GM12878 (cell line): ENCODE measurements around the gene SNAPC3. TPM values are rescaled to one million over a fixed set of nuclear protein-coding genes. Genes with fewer than 3 reads are reported as not detected.

ENCODE experiments used
- ATAC-seq: fragments of 200-7000 bp; cut with Tn5 transposase; 3 replicates; pipeline ENCODE4 v1.9.1; 2020; ENCODE audit warnings: mild to moderate bottlenecking, moderate library complexity
- BruUV-seq: library from RNA; stranded (reverse); fragments of 400-500 nt; replicated peaks from 2 replicates; lab custom pipeline; 2021; lab: Mats Ljungman, UMichigan
- CTCF ChIA-PET: fragments of 300-600 bp; sonication (Branson Sonifier 250); formaldehyde crosslinking; extraction: SDS; loops from one replicate; lab custom pipeline; 2021; ENCODE audit warnings: inconsistent platforms; lab: Yijun Ruan, JAX
- POLR2A ChIA-PET: fragments of 350-600 bp; formaldehyde crosslinking; extraction: SDS; loops from one replicate; lab custom pipeline; 2021; ENCODE audit warnings: inconsistent platforms; lab: Charles Lee
- RAD21 ChIA-PET: fragments of 300-600 bp; sonication (Branson Sonifier 250); formaldehyde crosslinking; loops from one replicate; lab custom pipeline; 2023; ENCODE audit warnings: antibody characterized with exemption; ENCODE audit not compliant: unreplicated experiment; lab: Charles Lee
- SMC1A ChIA-PET: fragments of 300-600 bp; sonication (Branson Sonifier 250); formaldehyde crosslinking; loops from one replicate; lab custom pipeline; 2023; ENCODE audit not compliant: unreplicated experiment, uncharacterized antibody; lab: Charles Lee
- DNase-seq: peaks from one replicate; pipeline ENCODE4 v3.0.0-alpha.2; 2011; ENCODE audit warnings: low read depth, low spot score
- FAIRE-seq: peaks from 3 replicates; lab custom pipeline; 2011; peaks lifted over from hg19 to GRCh38; lab: Jason Lieb, UNC
- H2AFZ ChIP-seq: 2 replicates; pipeline ENCODE4 v1.6.0; 2011; ENCODE audit warnings: low read depth, low read length, control low read depth; ENCODE audit not compliant: control insufficient read depth
- H3K27ac ChIP-seq: 2 replicates; pipeline ENCODE4 v1.5.1; 2011; ENCODE audit warnings: control low read depth; ENCODE audit not compliant: control insufficient read depth, insufficient read depth
- H3K27me3 ChIP-seq, 2 experiments: replicated peaks in 1 of 2; 2 replicates each; pipeline versions ENCODE4 v1.6.0 to v1.6.1; 2011; ENCODE audit warnings: low read length in 1 of 2; ENCODE audit not compliant: control insufficient read depth in 2 of 2, insufficient read depth in 2 of 2
- H3K36me3 ChIP-seq, 2 experiments: 2 replicates each; pipeline ENCODE4 v1.5.1; 2011; ENCODE audit warnings: low read length in 1 of 2; ENCODE audit not compliant: control insufficient read depth in 2 of 2, insufficient read depth in 2 of 2
- H3K4me1 ChIP-seq: 2 replicates; pipeline ENCODE4 v1.6.1; 2011; ENCODE audit warnings: mild to moderate bottlenecking, low read length, moderate library complexity, mixed read lengths; ENCODE audit not compliant: control insufficient read depth, insufficient read depth
- H3K4me2 ChIP-seq: 2 replicates; pipeline ENCODE4 v1.6.0; 2011; ENCODE audit warnings: control low read depth; ENCODE audit not compliant: control insufficient read depth, insufficient read depth
- H3K4me3 ChIP-seq: fragments of 200-600 bp; sonication (generic); 2 replicates; pipeline ENCODE4 v1.5.1; 2016
- H3K79me2 ChIP-seq: 2 replicates; pipeline ENCODE4 v1.6.0; 2011; ENCODE audit warnings: low read length; ENCODE audit not compliant: control insufficient read depth, insufficient read depth
- H3K9ac ChIP-seq: 2 replicates; pipeline ENCODE4 v1.8.0; 2011; ENCODE audit warnings: low read length, control low read depth, mixed read lengths; ENCODE audit not compliant: control insufficient read depth, insufficient read depth
- H3K9me3 ChIP-seq: replicated peaks from 3 replicates; pipeline ENCODE4 v1.5.1; 2011; ENCODE audit warnings: mild to moderate bottlenecking, low read length; ENCODE audit not compliant: control insufficient read depth, insufficient read depth
- H4K20me1 ChIP-seq: 2 replicates; pipeline ENCODE4 v1.6.0; 2011; ENCODE audit not compliant: control insufficient read depth, insufficient read depth
- DPF2 ChIP-seq: fragments of 450-650 bp; IDR thresholded peaks from 2 replicates; pipeline ENCODE4 v1.6.1; 2017; ENCODE audit warnings: mild to moderate bottlenecking
- HCFC1 ChIP-seq: fragments of 150-350 bp; IDR thresholded peaks from 2 replicates; pipeline ENCODE4 v1.6.1; 2014; ENCODE audit warnings: low read length
- HDAC6 ChIP-seq: fragments of 200-600 bp; sonication (generic); IDR thresholded peaks from one replicate; pipeline ENCODE4 v1.8.0; 2017; ENCODE audit warnings: antibody characterized with exemption; ENCODE audit not compliant: unreplicated experiment
- HDGF ChIP-seq: fragments of 450-650 bp; IDR thresholded peaks from 2 replicates; pipeline ENCODE4 v1.6.1; 2016; ENCODE audit warnings: antibody characterized with exemption
- RAD21 ChIP-seq: IDR thresholded peaks from 2 replicates; pipeline ENCODE4 v1.6.1; 2011; ENCODE audit warnings: mild to moderate bottlenecking, low read depth, low read length, moderate library complexity; ENCODE audit not compliant: insufficient read depth
- RELA ChIP-seq: fragments of 450-650 bp; IDR thresholded peaks from 2 replicates; pipeline ENCODE4 v1.8.0; 2014; ENCODE audit warnings: borderline replicate concordance; ENCODE audit not compliant: partially characterized antibody
- SPI1 ChIP-seq: IDR thresholded peaks from 2 replicates; pipeline ENCODE4 v1.6.1; 2011; ENCODE audit warnings: low read depth, mild to moderate bottlenecking, low read length, moderate library complexity, borderline replicate concordance; ENCODE audit not compliant: insufficient read depth
- YY1 ChIP-seq: IDR thresholded peaks from 2 replicates; pipeline ENCODE4 v1.6.1; 2011; ENCODE audit warnings: low read depth, mild to moderate bottlenecking, low read length
- ZBED1 ChIP-seq: IDR thresholded peaks from 2 replicates; pipeline ENCODE4 v1.6.1; 2016; ENCODE audit warnings: borderline replicate concordance
- ZNF592 ChIP-seq: fragments of 450-650 bp; IDR thresholded peaks from 2 replicates; pipeline ENCODE4 v1.6.1; 2017; ENCODE audit warnings: mild to moderate bottlenecking, moderate library complexity
- WGBS: methylation state at CpG from one replicate; pipeline ENCODE4 v1.1.6; 2016; ENCODE audit warnings: low lambda C conversion rate; ENCODE audit not compliant: insufficient replicate concordance, insufficient coverage; ENCODE audit errors: missing lambda C conversion rate; 5-methylcytosine and 5-hydroxymethylcytosine counted together
- in situ Hi-C: fragments of 300-500 bp; cut with MboI; formaldehyde crosslinking; loops from 9 replicates; pipeline ENCODE4 v1.14.3; 2018; ENCODE audit warnings: mixed read lengths
- intact Hi-C: fragments of 100-400 bp; cut with micrococcal nuclease; formaldehyde crosslinking; loops from one replicate; pipeline ENCODE4 v1.14.2; 2022; ENCODE audit not compliant: unreplicated experiment
- polyA plus RNA-seq, 11 experiments: library from polyadenylated mRNA; depleted of rRNA in 4 of 11; unstranded in 6 of 11; stranded (reverse) in 5 of 11; fragments of >200 nt; fragmentation: Nextera tagmentation in 4 of 11; fragmentation: Illumina TruSeq in 1 of 11; extraction: Ambion mirVana in 4 of 11; extraction: Trizol in 1 of 11; gene quantifications; 1 replicate in 1 of 11; 2 replicates in 10 of 11; pipeline versions ENCODE4 v1.2.1 to v1.2.3, GENCODE V29; 2011 to 2016; ENCODE audit warnings: inconsistent platforms in 2 of 11, missing spikeins in 2 of 11, low read depth in 1 of 11
- total RNA-seq, 4 experiments: library from RNA; depleted of rRNA in 3 of 4; stranded (reverse); fragments of >200 nt in 3 of 4; fragmentation: Illumina TruSeq in 1 of 4; extraction: Trizol in 1 of 4; gene quantifications; 2 replicates each; pipeline versions ENCODE4 v1.2.1 to v1.2.3, GENCODE V29; 2013 to 2021
- TF ChIP-seq, protein P1 (sequence below): fragments of 450-650 bp; conservative IDR thresholded peaks from 2 replicates; pipeline ENCODE4 v1.6.1; 2017; ENCODE audit warnings: mild to moderate bottlenecking, moderate library complexity

SNAPC3 gene
- total and polyA plus RNA-seq, 10 of the 15 experiments (the other 5 are each of a cell fraction or from before 2014, with no cell fraction given), result 5.7 to 47.4 (median 24.6) TPM

DNA sequence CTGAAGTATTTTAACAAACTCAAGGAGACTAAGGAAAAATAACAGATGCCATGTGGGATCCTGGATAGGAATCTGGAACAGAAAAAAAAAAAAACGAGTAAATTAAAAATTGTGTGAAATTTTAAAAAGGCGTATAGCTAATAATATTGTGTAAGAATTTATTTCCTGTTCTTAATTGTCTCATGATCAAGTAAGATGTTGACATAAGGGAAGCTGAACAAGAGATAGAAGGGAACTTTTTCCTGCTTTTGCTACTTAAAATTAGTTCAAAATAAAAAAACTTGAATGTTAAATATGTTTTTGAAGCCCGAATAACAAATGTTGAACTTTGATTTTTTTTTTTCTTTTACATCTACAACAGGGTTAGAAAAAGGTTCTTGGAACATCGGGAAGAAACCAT, 10.5 kb downstream of the SNAPC3 start:
- CTCF ChIA-PET, result interaction anchor here (0.6 to 1.7 kb wide), 3 partner anchors 11 to 101 kb away, joined by 3 to 6 read pairs (median 3); no protein-coding TSS in a partner anchor
- peaks cover 14% of the 10 kb centered on the region for H3K79me2 ChIP-seq
- no peaks in the 10 kb centered on the region for H3K27me3 ChIP-seq
- H4K20me1 ChIP-seq, result no peaks in the 10 kb centered on the region; the same call in 1 of the 2 replicates
- SMC1A ChIA-PET, result interaction anchor here (0.6 to 1.5 kb wide), 9 partner anchors 18 to 181 kb away, joined by 3 to 4 read pairs (median 3); partner anchors contain the start of gene CCDC171
- peaks cover 1 to 3% of the 10 kb centered on the region in 2 experiments; a peak in 3 of 4 replicates for H3K36me3 ChIP-seq
- H3K4me1 ChIP-seq, result no peaks in the 10 kb centered on the region
- no peak overlapping the region for H3K9ac ChIP-seq
- H3K4me2 ChIP-seq, result no peak overlapping the region
- ATAC-seq (no peak), DNase-seq (no peak), FAIRE-seq (no peak)
- POLR2A ChIA-PET, result interaction anchor here (0.5 to 0.9 kb wide), 3 partner anchors 10 to 64 kb away, joined by 3 to 4 read pairs (median 3); partner anchors contain the start of gene SNAPC3
- no peak overlapping the region for H2AFZ ChIP-seq
- no peak overlapping the region for H3K27ac ChIP-seq
- no peak overlapping the region for H3K4me3 ChIP-seq
- H3K9me3 ChIP-seq, result no peaks in the 10 kb centered on the region
- WGBS, result 72% methylated on average over 4 of the region's 4 CpGs
- in situ Hi-C loops (no loop called here), intact Hi-C loops (no loop called here)
- BruUV-seq, result no TSS peak
- RAD21 ChIA-PET, result interaction anchor here (0.6 to 1.1 kb wide), 3 partner anchors 18 to 208 kb away, joined by 3 to 4 read pairs (median 3); no protein-coding TSS in a partner anchor
- TF ChIP-seq DPF2 (no peak), RELA (no peak)

DNA sequence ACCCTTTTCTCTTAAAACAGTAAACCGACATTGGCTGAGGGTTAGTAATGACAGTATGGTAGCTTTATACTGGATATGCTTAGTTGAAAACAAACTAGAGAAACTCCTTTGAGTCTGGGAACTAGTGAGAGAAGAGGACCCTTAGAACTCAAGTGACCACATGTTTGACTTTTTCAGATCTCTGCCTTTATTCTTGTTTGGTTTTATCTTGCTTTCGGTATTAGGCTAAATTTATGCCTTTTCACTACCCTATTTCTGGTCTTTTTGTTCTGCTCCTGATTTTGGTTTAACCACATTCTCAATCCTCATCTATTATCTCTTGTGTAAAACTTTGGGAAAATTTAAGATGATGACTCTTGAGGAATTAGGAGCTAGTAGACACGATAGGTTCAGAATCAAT, 11.0 kb downstream of the SNAPC3 start:
- intact Hi-C loops, result no loop called here
- TF ChIP-seq, protein P1, sequence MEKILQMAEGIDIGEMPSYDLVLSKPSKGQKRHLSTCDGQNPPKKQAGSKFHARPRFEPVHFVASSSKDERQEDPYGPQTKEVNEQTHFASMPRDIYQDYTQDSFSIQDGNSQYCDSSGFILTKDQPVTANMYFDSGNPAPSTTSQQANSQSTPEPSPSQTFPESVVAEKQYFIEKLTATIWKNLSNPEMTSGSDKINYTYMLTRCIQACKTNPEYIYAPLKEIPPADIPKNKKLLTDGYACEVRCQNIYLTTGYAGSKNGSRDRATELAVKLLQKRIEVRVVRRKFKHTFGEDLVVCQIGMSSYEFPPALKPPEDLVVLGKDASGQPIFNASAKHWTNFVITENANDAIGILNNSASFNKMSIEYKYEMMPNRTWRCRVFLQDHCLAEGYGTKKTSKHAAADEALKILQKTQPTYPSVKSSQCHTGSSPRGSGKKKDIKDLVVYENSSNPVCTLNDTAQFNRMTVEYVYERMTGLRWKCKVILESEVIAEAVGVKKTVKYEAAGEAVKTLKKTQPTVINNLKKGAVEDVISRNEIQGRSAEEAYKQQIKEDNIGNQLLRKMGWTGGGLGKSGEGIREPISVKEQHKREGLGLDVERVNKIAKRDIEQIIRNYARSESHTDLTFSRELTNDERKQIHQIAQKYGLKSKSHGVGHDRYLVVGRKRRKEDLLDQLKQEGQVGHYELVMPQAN, result no peak
- TF ChIP-seq YY1 (no peak), ZNF592 (no peak), ZBED1 (no peak), SPI1 (peak; percentile 9; the same call in 1 of the 2 replicates), RAD21 (no peak), HCFC1 (no peak), HDGF (no peak), HDAC6 (no peak)

More for the DNA sequence above, 11.0 kb downstream of the SNAPC3 start:
- DNase-seq, result no peak
- in situ Hi-C loops, result no loop called here
- H3K4me1 ChIP-seq, result no peaks in the 10 kb centered on the region
- no peaks in the 10 kb centered on the region for H3K9me3 ChIP-seq
- peaks cover 16% of the 10 kb centered on the region for H3K79me2 ChIP-seq
- WGBS, result 72% methylated on average over 3 of the region's 3 CpGs
- peak; percentile 58 for ATAC-seq
- no peak overlapping the region for H3K27ac ChIP-seq
- H3K36me3 ChIP-seq, result peaks cover 1 to 3% of the 10 kb centered on the region in 2 experiments; a peak in 3 of 4 replicates
- H4K20me1 ChIP-seq, result no peaks in the 10 kb centered on the region; the same call in 1 of the 2 replicates
- H3K4me2 ChIP-seq, result no peak overlapping the region
- no peak overlapping the region for H3K9ac ChIP-seq
- H3K4me3 ChIP-seq, result no peak overlapping the region
- BruUV-seq, result no TSS peak
- CTCF ChIA-PET, result interaction anchor here (0.6 to 1.7 kb wide), 2 partner anchors 17 to 100 kb away, joined by 3 to 6 read pairs; no protein-coding TSS in a partner anchor
- RAD21 ChIA-PET, result no interaction called here
- no peak overlapping the region for H2AFZ ChIP-seq
- POLR2A ChIA-PET, result interaction anchor here (0.9 kb wide), 1 partner anchor 35 kb away, joined by 4 read pairs; no protein-coding TSS in a partner anchor
- SMC1A ChIA-PET, result interaction anchor here (0.6 to 1.5 kb wide), 6 partner anchors 39 to 119 kb away, joined by 3 to 4 read pairs (median 4); partner anchors contain the start of gene CCDC171
- no peaks in the 10 kb centered on the region for H3K27me3 ChIP-seq
- FAIRE-seq, result no peak
